Sigmoid colon (tissue), 7 donors: Measurements from ENCODE around the gene GYS1. TPM values are rescaled to one million over a fixed set of nuclear protein-coding genes. Genes with fewer than 3 reads are reported as not detected.
"Not testable (repeated sequence)": the region's sequence is repeated elsewhere in the genome, so short reads cannot be mapped to it uniquely, and the experiment has no call there.

Experiments
- DNase-seq: peaks from one replicate; pipeline ENCODE4 v3.0.0-alpha.2; 2019
- H3K27ac ChIP-seq, 4 donors: fragments of 200-600 bp; sonication (generic); one replicate each; pipeline ENCODE4 v1.5.1; 2016 to 2019; ENCODE audit warnings: mild to moderate bottlenecking in 1 of 4
- H3K27me3 ChIP-seq, 3 donors: fragments of 200-600 bp; sonication (generic); one replicate each; pipeline ENCODE4 v1.5.1; 2019; ENCODE audit warnings: mild to moderate bottlenecking in 1 of 3
- H3K36me3 ChIP-seq, 4 donors: fragments of 200-600 bp; sonication (generic); one replicate each; pipeline ENCODE4 v1.5.1; 2016 to 2019
- H3K4me1 ChIP-seq, 4 donors: fragments of 200-600 bp; sonication (generic); one replicate each; pipeline ENCODE4 v1.5.1; 2017 to 2019
- H3K4me3 ChIP-seq, 4 donors: fragments of 200-600 bp; sonication (generic); one replicate each; pipeline ENCODE4 v1.5.1; 2017 to 2019; ENCODE audit warnings: mild to moderate bottlenecking in 2 of 4, moderate library complexity in 1 of 4
- H3K9me3 ChIP-seq, 4 donors: fragments of 200-600 bp in 3 of 4; sonication (generic) in 3 of 4; one replicate each; pipeline versions ENCODE4 v1.5.1 to v1.6.1; 2013 to 2019
- EP300 ChIP-seq, 4 donors: sonication (generic); formaldehyde crosslinking; IDR thresholded peaks; one replicate each; pipeline ENCODE4 v1.6.1; 2017; ENCODE audit warnings: antibody characterized with exemption in 4 of 4
- POLR2A ChIP-seq, 2 donors: fragments of 450-650 bp; IDR thresholded peaks; one replicate each; pipeline ENCODE4 v1.6.1; 2016; ENCODE audit warnings: antibody characterized with exemption in 2 of 2, mild to moderate bottlenecking in 2 of 2, moderate library complexity in 2 of 2
- POLR2AphosphoS5 ChIP-seq, 4 donors: sonication (generic); formaldehyde crosslinking; IDR thresholded peaks; one replicate each; pipeline ENCODE4 v1.6.1; 2017; ENCODE audit warnings: antibody characterized with exemption in 4 of 4
- WGBS, 2 donors: extraction: QIAGEN DNeasy Blood & Tissue Kit; methylation state at CpG; one replicate each; pipeline ENCODE4 v1.1.7; 2013; 5-methylcytosine and 5-hydroxymethylcytosine counted together
- intact Hi-C: fragments of 100-400 bp; cut with DNase I; formaldehyde crosslinking; loops from one replicate; pipeline ENCODE4 v1.15.1; 2023
- polyA plus RNA-seq, 3 donors: library from polyadenylated mRNA; stranded (reverse); fragments of 200-250 nt; gene quantifications; one replicate each; pipeline ENCODE4 v1.2.3, GENCODE V29; 2013
- small RNA-seq, 3 donors: library from RNA; depleted of rRNA; stranded (forward); fragments of <200 nt; gene quantifications; one replicate each; pipeline ENCODE3, GENCODE V24; 2016
- total RNA-seq, 4 donors: library from RNA; depleted of rRNA; stranded (reverse); fragments of >200 nt; gene quantifications; one replicate each; pipeline ENCODE4 v1.1.0, GENCODE V29; 2016
- TF ChIP-seq, protein P1 (sequence below), 4 experiments: fragments of 450-650 bp in 3 of 4; fragments of 200-600 bp in 1 of 4; IDR thresholded peaks; one replicate each; pipeline ENCODE4 v1.5.1; 2016 to 2019; ENCODE audit warnings: antibody characterized with exemption in 4 of 4, mild to moderate bottlenecking in 3 of 4, moderate library complexity in 2 of 4
- donor health status: healthy with polysubstance abuse.
- donor health status: Bipolar disorder and iron deficiency.
- donor health status: healthy.

The GYS1 gene
- total and polyA plus RNA-seq, 7 donors = 11.7 to 32.7 (median 17.5) TPM

DNA sequence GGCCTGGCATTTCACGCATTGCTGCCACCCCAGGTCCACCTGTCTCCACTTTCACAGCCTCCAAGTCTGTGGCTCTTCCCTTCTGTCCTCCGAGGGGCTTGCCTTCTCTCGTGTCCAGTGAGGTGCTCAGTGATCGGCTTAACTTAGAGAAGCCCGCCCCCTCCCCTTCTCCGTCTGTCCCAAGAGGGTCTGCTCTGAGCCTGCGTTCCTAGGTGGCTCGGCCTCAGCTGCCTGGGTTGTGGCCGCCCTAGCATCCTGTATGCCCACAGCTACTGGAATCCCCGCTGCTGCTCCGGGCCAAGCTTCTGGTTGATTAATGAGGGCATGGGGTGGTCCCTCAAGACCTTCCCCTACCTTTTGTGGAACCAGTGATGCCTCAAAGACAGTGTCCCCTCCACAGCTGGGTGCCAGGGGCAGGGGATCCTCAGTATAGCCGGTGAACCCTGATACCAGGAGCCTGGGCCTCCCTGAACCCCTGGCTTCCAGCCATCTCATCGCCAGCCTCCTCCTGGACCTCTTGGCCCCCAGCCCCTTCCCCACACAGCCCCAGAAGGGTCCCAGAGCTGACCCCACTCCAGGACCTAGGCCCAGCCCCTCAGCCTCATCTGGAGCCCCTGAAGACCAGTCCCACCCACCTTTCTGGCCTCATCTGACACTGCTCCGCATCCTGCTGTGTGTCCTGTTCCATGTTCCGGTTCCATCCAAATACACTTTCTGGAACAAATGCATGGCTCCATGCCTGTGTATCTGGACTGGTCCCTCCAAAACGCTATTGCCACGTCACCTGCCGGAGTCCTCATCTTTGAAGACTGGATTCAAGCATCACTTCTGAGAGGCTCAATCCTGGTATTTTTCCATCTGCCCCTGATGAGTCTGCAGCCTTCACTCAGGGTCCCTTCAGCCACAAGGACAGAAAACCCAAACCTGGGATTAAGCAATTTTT is 70.3 kb downstream of the GYS1 start:
- Histone ChIP-seq H3K9me3 (no peaks in the 10 kb centered on the region), H3K4me3 (no peak overlapping the region), H3K36me3 (peaks cover 0 to 59% (median 24%) of the 10 kb centered on the region in 4 donors), H3K4me1 (peaks cover 0 to 11% (median 3%) of the 10 kb centered on the region in 4 donors), H3K27ac (no peak overlapping the region), H3K27me3 (no peaks in the 10 kb centered on the region)
- TF ChIP-seq, protein P1, sequence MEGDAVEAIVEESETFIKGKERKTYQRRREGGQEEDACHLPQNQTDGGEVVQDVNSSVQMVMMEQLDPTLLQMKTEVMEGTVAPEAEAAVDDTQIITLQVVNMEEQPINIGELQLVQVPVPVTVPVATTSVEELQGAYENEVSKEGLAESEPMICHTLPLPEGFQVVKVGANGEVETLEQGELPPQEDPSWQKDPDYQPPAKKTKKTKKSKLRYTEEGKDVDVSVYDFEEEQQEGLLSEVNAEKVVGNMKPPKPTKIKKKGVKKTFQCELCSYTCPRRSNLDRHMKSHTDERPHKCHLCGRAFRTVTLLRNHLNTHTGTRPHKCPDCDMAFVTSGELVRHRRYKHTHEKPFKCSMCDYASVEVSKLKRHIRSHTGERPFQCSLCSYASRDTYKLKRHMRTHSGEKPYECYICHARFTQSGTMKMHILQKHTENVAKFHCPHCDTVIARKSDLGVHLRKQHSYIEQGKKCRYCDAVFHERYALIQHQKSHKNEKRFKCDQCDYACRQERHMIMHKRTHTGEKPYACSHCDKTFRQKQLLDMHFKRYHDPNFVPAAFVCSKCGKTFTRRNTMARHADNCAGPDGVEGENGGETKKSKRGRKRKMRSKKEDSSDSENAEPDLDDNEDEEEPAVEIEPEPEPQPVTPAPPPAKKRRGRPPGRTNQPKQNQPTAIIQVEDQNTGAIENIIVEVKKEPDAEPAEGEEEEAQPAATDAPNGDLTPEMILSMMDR (IDR thresholded peaks at IDR 0.05) = no peak
- no peak for TF ChIP-seq POLR2AphosphoS5 (IDR thresholded peaks at IDR 0.05)
- no peak for TF ChIP-seq POLR2A (IDR thresholded peaks at IDR 0.05)
- TF ChIP-seq EP300 (IDR thresholded peaks at IDR 0.05) = no peak
- no peak for DNase-seq
- 91 to 92% methylated on average over 18 of the region's 18 CpGs for WGBS, 2 donors
- intact Hi-C loops = no loop called here

DNA sequence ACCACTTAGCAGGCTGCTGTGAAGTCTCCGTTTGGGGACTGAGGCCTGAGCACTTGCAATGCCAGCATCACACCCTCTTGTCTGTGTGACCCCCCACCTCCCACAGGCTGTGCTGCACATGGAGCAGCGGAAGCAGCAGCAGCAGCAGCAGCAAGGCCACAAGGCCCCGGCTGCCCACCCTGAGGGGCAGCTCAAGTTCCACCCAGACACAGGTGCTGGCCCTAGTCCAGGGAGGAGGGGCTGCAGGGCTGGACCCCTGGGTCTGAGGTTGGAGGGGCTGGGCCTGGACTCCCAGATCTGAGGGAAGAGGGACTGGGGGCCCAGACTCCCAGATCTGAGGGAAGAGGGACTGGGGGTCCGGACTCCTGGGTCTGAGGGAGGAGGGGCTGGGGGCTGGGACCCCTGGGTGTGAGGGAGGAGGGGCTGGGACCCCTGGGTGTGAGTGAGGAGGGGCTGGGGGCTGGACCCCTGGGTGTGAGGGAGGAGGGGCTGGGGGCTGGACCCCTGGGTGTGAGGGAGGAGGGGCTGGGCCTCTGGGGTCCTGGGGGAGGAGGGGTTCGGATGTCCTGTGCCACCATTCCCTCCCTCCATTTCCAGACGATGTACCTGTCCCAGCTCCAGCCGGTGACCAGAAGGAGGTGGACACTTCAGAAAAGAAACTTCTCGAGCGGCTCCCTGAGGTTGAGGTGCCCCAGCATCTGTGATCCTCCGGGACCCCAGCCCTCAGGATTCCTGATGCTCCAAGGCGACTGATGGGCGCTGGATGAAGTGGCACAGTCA is 71.2 kb downstream of the GYS1 start:
- no peak for DNase-seq
- no peak overlapping the region for H3K4me3 ChIP-seq
- no peaks in the 10 kb centered on the region for H3K27me3 ChIP-seq
- H3K27ac ChIP-seq = no peak overlapping the region
- 90 to 93% methylated on average over 12 of the region's 12 CpGs for WGBS, 2 donors
- no peaks in the 10 kb centered on the region for H3K9me3 ChIP-seq
- H3K4me1 ChIP-seq = peaks cover 0 to 6% (median 1%) of the 10 kb centered on the region in 4 donors
- H3K36me3 ChIP-seq = peaks cover 0 to 68% (median 25%) of the 10 kb centered on the region in 4 donors
- TF ChIP-seq POLR2AphosphoS5 (IDR thresholded peaks at IDR 0.05) = peak in 1 of 4 donors; percentile 6
- no peak for TF ChIP-seq POLR2A (IDR thresholded peaks at IDR 0.05)
- intact Hi-C loops = no loop called here

DNA sequence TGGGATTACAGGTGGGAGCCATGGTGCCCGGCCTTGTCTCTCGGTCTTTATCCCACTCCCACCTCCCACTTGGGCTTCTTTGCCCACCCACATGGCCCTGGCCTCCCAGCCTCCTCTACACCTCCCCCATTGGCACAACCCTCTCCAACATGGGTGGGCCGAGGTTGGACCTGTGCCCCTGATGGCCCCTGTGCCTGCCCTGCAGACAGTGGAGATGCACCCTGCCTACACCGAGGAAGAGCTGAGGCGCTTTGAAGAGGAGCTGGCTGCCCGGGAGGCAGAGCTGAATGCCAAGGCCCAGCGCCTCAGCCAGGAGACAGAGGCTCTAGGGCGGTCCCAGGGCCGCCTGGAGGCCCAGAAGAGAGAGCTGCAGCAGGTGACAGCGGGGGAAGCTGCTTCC is 72.2 kb downstream of the GYS1 start:
- Histone ChIP-seq H3K36me3 (peaks cover 0 to 78% (median 25%) of the 10 kb centered on the region in 4 donors), H3K4me1 (no peaks in the 10 kb centered on the region), H3K4me3 (no peak overlapping the region), H3K27me3 (no peaks in the 10 kb centered on the region), H3K27ac (no peak overlapping the region), H3K9me3 (no peaks in the 10 kb centered on the region)
- no peak for DNase-seq
- TF ChIP-seq EP300 (IDR thresholded peaks at IDR 0.05) (no peak), POLR2A (IDR thresholded peaks at IDR 0.05) (no peak), POLR2AphosphoS5 (IDR thresholded peaks at IDR 0.05) (no peak)
- TF ChIP-seq, protein P1 (IDR thresholded peaks at IDR 0.05) = no peak
- intact Hi-C loops = no loop called here
- 91 to 93% methylated on average over 10 of the region's 10 CpGs for WGBS, 2 donors

DNA sequence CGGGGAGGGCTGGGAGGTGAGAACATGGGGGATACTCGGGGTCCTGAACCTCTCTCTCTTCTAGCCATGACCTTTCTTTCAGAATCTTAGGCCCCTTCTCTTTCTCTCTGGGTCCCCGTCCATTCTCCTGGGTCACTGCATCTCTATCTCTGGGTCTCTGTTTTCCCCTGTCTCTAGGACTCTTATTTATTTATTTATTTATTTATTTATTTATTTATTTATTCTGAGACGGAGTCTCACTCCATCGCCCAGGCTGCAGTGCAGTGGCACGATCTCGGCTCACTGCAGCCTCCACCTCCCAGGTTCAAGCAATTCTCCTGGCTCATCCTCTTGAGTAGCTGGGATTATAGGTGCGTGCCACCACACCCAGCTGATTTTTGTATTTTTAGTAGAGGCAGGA is 73.8 kb downstream of the GYS1 start:
- WGBS, 2 donors = 93 to 95% methylated on average over 8 of the region's 8 CpGs
- H3K9me3 ChIP-seq, H3K4me3 ChIP-seq, intact Hi-C loops, H3K27me3 ChIP-seq, H3K27ac ChIP-seq, H3K4me1 ChIP-seq, DNase-seq: not testable (repeated sequence)
- peaks cover 2 to 93% (median 33%) of the 10 kb centered on the region in 4 donors for H3K36me3 ChIP-seq

DNA sequence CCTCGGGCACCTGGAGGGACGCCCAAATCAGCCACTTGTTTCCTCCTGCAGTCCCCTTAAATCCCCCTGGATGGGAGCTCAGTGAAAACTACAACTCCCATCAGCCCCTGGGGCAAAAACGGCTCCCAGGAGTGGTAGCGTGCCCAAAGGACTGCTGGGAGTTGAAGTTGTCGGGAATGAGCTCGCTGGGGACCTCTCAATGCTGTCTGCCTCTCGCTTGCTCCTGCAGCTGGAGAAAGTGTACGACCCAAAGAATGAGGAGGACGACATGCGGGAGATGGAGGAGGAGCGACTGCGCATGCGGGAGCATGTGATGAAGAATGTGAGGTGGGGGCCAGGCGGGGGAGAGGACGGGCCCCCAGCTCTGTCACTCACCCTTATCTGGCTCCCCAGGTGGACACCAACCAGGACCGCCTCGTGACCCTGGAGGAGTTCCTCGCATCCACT is 74.3 kb downstream of the GYS1 start:
- WGBS, 2 donors = 91 to 93% methylated on average over 18 of the region's 18 CpGs
- Histone ChIP-seq H3K36me3 (peaks cover 5 to 97% (median 38%) of the 10 kb centered on the region in 4 donors), H3K27ac (no peak overlapping the region), H3K4me1 (no peaks in the 10 kb centered on the region), H3K4me3 (no peak overlapping the region), H3K27me3 (no peaks in the 10 kb centered on the region), H3K9me3 (no peaks in the 10 kb centered on the region)
- intact Hi-C loops = no loop called here
- TF ChIP-seq POLR2AphosphoS5 (IDR thresholded peaks at IDR 0.05) (no peak), POLR2A (IDR thresholded peaks at IDR 0.05) (no peak), EP300 (IDR thresholded peaks at IDR 0.05) (no peak)
- TF ChIP-seq, protein P1 (IDR thresholded peaks at IDR 0.05) = no peak
- no peak for DNase-seq

Small RNA genes within 50 kb of the gene (small RNA-seq; reads per million reads assigned to genes)
- gene AC026803.1 (0 reads per million in 3 donors), gene MIR6798 (0 reads per million in 3 donors)

Other genes starting within 250 kb of the GYS1 start
- not detected for gene IZUMO1, start 246.4 kb downstream of the GYS1 start, total RNA-seq
- gene IZUMO1, start 246.4 kb downstream of the GYS1 start, polyA plus RNA-seq = 1 to 10 TPM in 1 of 3 donors, under 1 TPM in 1, not detected in 1; 0.15 to 1.8 TPM
- gene FUT1, start 240.7 kb downstream of the GYS1 start, total RNA-seq = under 1 TPM in 3 of 4 donors, not detected in 1; 0.41 to 0.71 (median 0.49) TPM
- under 1 TPM in 2 of 3 donors, not detected in 1; under 0.01 to 0.80 TPM for gene FUT1, start 240.7 kb downstream of the GYS1 start, polyA plus RNA-seq
- gene FGF21, start 237.8 kb downstream of the GYS1 start, total RNA-seq = not detected
- gene FGF21, start 237.8 kb downstream of the GYS1 start, polyA plus RNA-seq = not detected
- gene BCAT2, start 182.3 kb downstream of the GYS1 start, total RNA-seq = 10 to 100 TPM; 29.8 to 46.7 (median 32.9) TPM
- gene BCAT2, start 182.3 kb downstream of the GYS1 start, polyA plus RNA-seq = 10 to 100 TPM; 52.7 to 61.0 (median 54.1) TPM
- 10 to 100 TPM; 14.1 to 20.1 (median 18.3) TPM for gene HSD17B14, start 156.8 kb downstream of the GYS1 start, total RNA-seq
- 10 to 100 TPM in 1 of 3 donors, 1 to 10 TPM in 2; 4.3 to 21.0 (median 4.9) TPM for gene HSD17B14, start 156.8 kb downstream of the GYS1 start, polyA plus RNA-seq
- gene PLEKHA4, start 124.7 kb downstream of the GYS1 start, total RNA-seq = 10 to 100 TPM; 13.8 to 44.7 (median 19.5) TPM
- gene PLEKHA4, start 124.7 kb downstream of the GYS1 start, polyA plus RNA-seq = 10 to 100 TPM; 18.0 to 28.2 (median 21.2) TPM
- gene PPP1R15A, start 120.9 kb downstream of the GYS1 start, total RNA-seq = 10 to 100 TPM; 22.1 to 69.8 (median 31.2) TPM
- 10 to 100 TPM; 43.2 to 60.8 (median 55.9) TPM for gene PPP1R15A, start 120.9 kb downstream of the GYS1 start, polyA plus RNA-seq
- gene TULP2, start 94.6 kb downstream of the GYS1 start, total RNA-seq = 1 to 10 TPM in 1 of 4 donors, under 1 TPM in 1, not detected in 2; 0.99 to 1.1 TPM
- under 1 TPM in 1 of 3 donors, not detected in 2; 0.22 TPM for gene TULP2, start 94.6 kb downstream of the GYS1 start, polyA plus RNA-seq
- 100 to 1,000 TPM; 153 to 275 (median 176) TPM for gene NUCB1, start 93.0 kb downstream of the GYS1 start, total RNA-seq
- gene NUCB1, start 93.0 kb downstream of the GYS1 start, polyA plus RNA-seq = 100 to 1,000 TPM in 1 of 3 donors, 10 to 100 TPM in 2; 43.0 to 303 (median 66.7) TPM
- gene DHDH, start 59.6 kb downstream of the GYS1 start, total RNA-seq = not detected
- gene DHDH, start 59.6 kb downstream of the GYS1 start, polyA plus RNA-seq = under 1 TPM in 1 of 3 donors, not detected in 2; 0.16 TPM
- gene BAX, start 38.4 kb downstream of the GYS1 start, total RNA-seq = 10 to 100 TPM; 17.9 to 61.5 (median 30.9) TPM
- gene BAX, start 38.4 kb downstream of the GYS1 start, polyA plus RNA-seq = 100 to 1,000 TPM; 130 to 216 (median 198) TPM
- 1,000 to 10,000 TPM; 2,871 to 3,975 (median 3,459) TPM for gene FTL, start 28.0 kb downstream of the GYS1 start, total RNA-seq
- 1,000 to 10,000 TPM; 2,999 to 9,923 (median 8,398) TPM for gene FTL, start 28.0 kb downstream of the GYS1 start, polyA plus RNA-seq
- 10 to 100 TPM; 49.3 to 82.3 (median 64.0) TPM for gene RUVBL2, start 578 bp upstream of the GYS1 start, total RNA-seq
- gene RUVBL2, start 578 bp upstream of the GYS1 start, polyA plus RNA-seq = 10 to 100 TPM; 36.6 to 98.8 (median 55.9) TPM
- not detected for gene LHB, start 23.8 kb upstream of the GYS1 start, total RNA-seq
- not detected for gene LHB, start 23.8 kb upstream of the GYS1 start, polyA plus RNA-seq
- not detected for gene CGB3, start 31.0 kb upstream of the GYS1 start, total RNA-seq
- gene CGB3, start 31.0 kb upstream of the GYS1 start, polyA plus RNA-seq = not detected
- gene CGB2, start 38.6 kb upstream of the GYS1 start, total RNA-seq = not detected
- 1 to 10 TPM in 1 of 3 donors, not detected in 2; 3.0 TPM for gene CGB2, start 38.6 kb upstream of the GYS1 start, polyA plus RNA-seq
- gene CGB1, start 43.6 kb upstream of the GYS1 start, total RNA-seq = not detected
- not detected for gene CGB1, start 43.6 kb upstream of the GYS1 start, polyA plus RNA-seq
- gene CGB5, start 50.5 kb upstream of the GYS1 start, total RNA-seq = not detected
- gene CGB5, start 50.5 kb upstream of the GYS1 start, polyA plus RNA-seq = not detected
- gene CGB8, start 55.8 kb upstream of the GYS1 start, total RNA-seq = not detected
- not detected for gene CGB8, start 55.8 kb upstream of the GYS1 start, polyA plus RNA-seq
- gene CGB7, start 64.4 kb upstream of the GYS1 start, total RNA-seq = not detected
- under 1 TPM in 1 of 3 donors, not detected in 2; 0.23 TPM for gene CGB7, start 64.4 kb upstream of the GYS1 start, polyA plus RNA-seq
- gene NTF4, start 71.5 kb upstream of the GYS1 start, total RNA-seq = not detected
- not detected for gene NTF4, start 71.5 kb upstream of the GYS1 start, polyA plus RNA-seq
- gene KCNA7, start 79.4 kb upstream of the GYS1 start, total RNA-seq = not detected
- gene KCNA7, start 79.4 kb upstream of the GYS1 start, polyA plus RNA-seq = not detected
- gene SNRNP70, start 92.1 kb upstream of the GYS1 start, total RNA-seq = 100 to 1,000 TPM; 156 to 382 (median 237) TPM
- 100 to 1,000 TPM in 1 of 3 donors, 10 to 100 TPM in 2; 33.8 to 227 (median 40.2) TPM for gene SNRNP70, start 92.1 kb upstream of the GYS1 start, polyA plus RNA-seq
- gene LIN7B, start 121.1 kb upstream of the GYS1 start, total RNA-seq = 10 to 100 TPM; 17.4 to 28.8 (median 26.7) TPM
- 10 to 100 TPM in 2 of 3 donors, 1 to 10 TPM in 1; 9.9 to 12.0 (median 12.0) TPM for gene LIN7B, start 121.1 kb upstream of the GYS1 start, polyA plus RNA-seq
- gene C19orf73, start 125.8 kb upstream of the GYS1 start, total RNA-seq = 1 to 10 TPM in 3 of 4 donors, not detected in 1; 1.6 to 2.1 (median 1.8) TPM
- 1 to 10 TPM; 2.4 to 5.1 (median 3.3) TPM for gene C19orf73, start 125.8 kb upstream of the GYS1 start, polyA plus RNA-seq
- 1 to 10 TPM; 2.0 to 3.9 (median 3.1) TPM for gene PPFIA3, start 126.2 kb upstream of the GYS1 start, total RNA-seq
- gene PPFIA3, start 126.2 kb upstream of the GYS1 start, polyA plus RNA-seq = 10 to 100 TPM; 18.6 to 35.3 (median 21.3) TPM
- gene HRC, start 162.1 kb upstream of the GYS1 start, total RNA-seq = 1 to 10 TPM in 1 of 4 donors, under 1 TPM in 3; 0.16 to 1.1 (median 0.69) TPM
- 1 to 10 TPM in 2 of 3 donors, under 1 TPM in 1; 0.46 to 6.6 (median 1.7) TPM for gene HRC, start 162.1 kb upstream of the GYS1 start, polyA plus RNA-seq
- 10 to 100 TPM in 3 of 4 donors, 1 to 10 TPM in 1; 7.9 to 18.0 (median 12.5) TPM for gene TRPM4, start 164.5 kb upstream of the GYS1 start, total RNA-seq
- 100 to 1,000 TPM in 1 of 3 donors, 10 to 100 TPM in 2; 40.5 to 166 (median 40.8) TPM for gene TRPM4, start 164.5 kb upstream of the GYS1 start, polyA plus RNA-seq